ENCODE results near the gene CDYL.

The CDYL gene

GRCh38 chr6:4747588-4747987, 28.6 kb upstream of the CDYL start:
- TF ChIP-seq CTCF (IDR thresholded peaks at IDR 0.05; ENCODE audit: low read depth, low read length, missing control alignments), result no peak
- no peak overlapping the region for H3K4me3 ChIP-seq (ENCODE audit: low read depth, low read length)
- in situ Hi-C loops (cut with HindIII; ENCODE audit: low sequenced_read_pairs), result no loop called here
- no peak for DNase-seq (ENCODE audit: low read depth)

- in situ Hi-C loops (cut with HindIII; ENCODE audit: low sequenced_read_pairs), result no loop called here
- no peak for DNase-seq (ENCODE audit: low read depth)
- H3K4me3 ChIP-seq (ENCODE audit: low read depth, low read length), result no peak overlapping the region
- no peak for TF ChIP-seq CTCF (IDR thresholded peaks at IDR 0.05; ENCODE audit: low read depth, low read length, missing control alignments)
Observed at GRCh38 chr6:4751823-4752464, 24.3 kb upstream of the CDYL start.

GRCh38 chr6:4756247-4756646, 20.0 kb upstream of the CDYL start:
- no peak for TF ChIP-seq CTCF (IDR thresholded peaks at IDR 0.05; ENCODE audit: low read depth, low read length, missing control alignments)
- DNase-seq (ENCODE audit: low read depth), result no peak
- in situ Hi-C loops (cut with HindIII; ENCODE audit: low sequenced_read_pairs), result no loop called here

GRCh38 chr6:4759997-4760396, 16.2 kb upstream of the CDYL start:
- H3K4me3 ChIP-seq (ENCODE audit: low read depth, low read length), result no peak overlapping the region
- in situ Hi-C loops (cut with HindIII; ENCODE audit: low sequenced_read_pairs), result no loop called here
- TF ChIP-seq CTCF (IDR thresholded peaks at IDR 0.05; ENCODE audit: low read depth, low read length, missing control alignments), result no peak
- DNase-seq (ENCODE audit: low read depth), result no peak

More at GRCh38 chr6:4756247-4756646, 20.0 kb upstream of the CDYL start:
- H3K4me3 ChIP-seq (ENCODE audit: low read depth, low read length), result no peak overlapping the region

GRCh38 chr6:4760773-4761172, 15.4 kb upstream of the CDYL start:
- no peak for DNase-seq (ENCODE audit: low read depth)
- no peak for TF ChIP-seq CTCF (IDR thresholded peaks at IDR 0.05; ENCODE audit: low read depth, low read length, missing control alignments)
- H3K4me3 ChIP-seq (ENCODE audit: low read depth, low read length), result no peak overlapping the region
- in situ Hi-C loops (cut with HindIII; ENCODE audit: low sequenced_read_pairs), result no loop called here

- in situ Hi-C loops (cut with HindIII; ENCODE audit: low sequenced_read_pairs), result no loop called here
- no peak for DNase-seq (ENCODE audit: low read depth)
- no peak for TF ChIP-seq CTCF (IDR thresholded peaks at IDR 0.05; ENCODE audit: low read depth, low read length, missing control alignments)
- H3K4me3 ChIP-seq (ENCODE audit: low read depth, low read length), result no peak overlapping the region
Observed at GRCh38 chr6:4762294-4762693, 13.9 kb upstream of the CDYL start.

Data from astrocyte of the cerebellum (primary cell).